Transverse colon (tissue), 4 donors: Measurements from ENCODE around the gene CNTN4.

Experiments used
- CTCF ChIP-seq, 5 experiments: fragments of 200-600 bp in 3 of 5; fragments of 450-650 bp in 2 of 5; sonication (generic) in 3 of 5; IDR thresholded peaks; 1 replicate in 2 of 5; 2 replicates in 3 of 5; pipeline ENCODE4 v1.5.1; 2016 to 2017; ENCODE audit warnings: antibody characterized with exemption in 5 of 5, inconsistent platforms in 3 of 5, mild to moderate bottlenecking in 2 of 5, moderate library complexity in 1 of 5
- EP300 ChIP-seq: sonication (generic); formaldehyde crosslinking; IDR thresholded peaks from one replicate; pipeline ENCODE4 v1.6.1; 2017; ENCODE audit warnings: antibody characterized with exemption, low read depth
- POLR2A ChIP-seq: fragments of 450-650 bp; IDR thresholded peaks from one replicate; pipeline ENCODE4 v1.6.1; 2016; ENCODE audit warnings: antibody characterized with exemption, mild to moderate bottlenecking, moderate library complexity
- POLR2AphosphoS5 ChIP-seq, 3 donors: sonication (generic); formaldehyde crosslinking; IDR thresholded peaks; one replicate each; pipeline ENCODE4 v1.6.1; 2016; ENCODE audit warnings: antibody characterized with exemption in 3 of 3

GRCh38 chr3:2790266-2790815, 691.7 kb downstream of the CNTN4 start:
- no peak for TF ChIP-seq POLR2A
- no peak for TF ChIP-seq CTCF (IDR thresholded peaks at IDR 0.05)
- no peak for TF ChIP-seq EP300
- TF ChIP-seq POLR2AphosphoS5 (IDR thresholded peaks at IDR 0.05): no peak
